Neural crest cell (in vitro differentiated cells): ENCODE data around the gene RIMBP2. TPM values are rescaled to one million over a fixed set of nuclear protein-coding genes. Genes with fewer than 3 reads are reported as not detected.

Experiments
- DNase-seq: peaks from one replicate; pipeline ENCODE4 v3.0.0; 2021; ENCODE audit warnings: low read depth, mixed read lengths, low spot score
- H3K27ac Mint-ChIP-seq: one replicate; pipeline ENCODE4 v1.8.0; 2021; ENCODE audit warnings: mild to moderate bottlenecking, mixed read lengths; ENCODE audit not compliant: unreplicated experiment
- H3K27me3 Mint-ChIP-seq: 2 replicates; pipeline ENCODE4 v1.8.0; 2021; ENCODE audit warnings: low read depth, mild to moderate bottlenecking, mixed read lengths
- H3K36me3 Mint-ChIP-seq: 2 replicates; pipeline ENCODE4 v1.8.0; 2021; ENCODE audit warnings: low read depth, mild to moderate bottlenecking, mixed read lengths
- H3K4me1 Mint-ChIP-seq: 2 replicates; pipeline ENCODE4 v1.8.0; 2021; ENCODE audit warnings: mixed read lengths
- H3K4me3 Mint-ChIP-seq: one replicate; pipeline ENCODE4 v1.8.0; 2021; ENCODE audit warnings: mild to moderate bottlenecking, mixed read lengths
- H3K9me3 Mint-ChIP-seq: 2 replicates; pipeline ENCODE4 v1.8.0; 2021; ENCODE audit warnings: mixed read lengths
- CTCF ChIP-seq: fragments of 200-600 bp; sonication (generic); conservative IDR thresholded peaks from 2 replicates; pipeline ENCODE4 v1.5.0; 2021; ENCODE audit warnings: antibody characterized with exemption, mild to moderate bottlenecking
- total RNA-seq: library from RNA; stranded (reverse); gene quantifications from 2 replicates; pipeline ENCODE4 v1.2.1, GENCODE V29; 2021

The RIMBP2 gene
- total RNA-seq, 1 donor from 2014 or later, result 5.9 TPM

GRCh38 chr12:130529781-130530180 is 186.3 kb downstream of the RIMBP2 start:
- H3K36me3 Mint-ChIP-seq, result no peaks in the 10 kb centered on the region

GRCh38 chr12:130527239-130527638 is 188.9 kb downstream of the RIMBP2 start:
- DNase-seq, result no peak
- no peak overlapping the region for H3K27ac Mint-ChIP-seq
- H3K4me1 Mint-ChIP-seq, result no peaks in the 10 kb centered on the region
- TF ChIP-seq CTCF, result no peak
- H3K9me3 Mint-ChIP-seq, result no peaks in the 10 kb centered on the region
- H3K36me3 Mint-ChIP-seq, result no peaks in the 10 kb centered on the region
- H3K4me3 Mint-ChIP-seq, result no peak overlapping the region
- H3K27me3 Mint-ChIP-seq, result peaks cover 58% of the 10 kb centered on the region

More at GRCh38 chr12:130529781-130530180, 186.3 kb downstream of the RIMBP2 start:
- Mint-ChIP-seq H3K27ac (no peak overlapping the region), H3K27me3 (peaks cover 49% of the 10 kb centered on the region), H3K4me1 (no peaks in the 10 kb centered on the region), H3K4me3 (no peak overlapping the region), H3K9me3 (peaks cover 3% of the 10 kb centered on the region)
- TF ChIP-seq CTCF, result no peak
- DNase-seq, result no peak

GRCh38 chr12:130526813-130527212 is 189.3 kb downstream of the RIMBP2 start:
- H3K27me3 Mint-ChIP-seq, result peaks cover 61% of the 10 kb centered on the region

GRCh38 chr12:130525384-130526172 is 190.5 kb downstream of the RIMBP2 start:
- TF ChIP-seq CTCF, result no peak
- peaks cover 5% of the 10 kb centered on the region for H3K4me1 Mint-ChIP-seq
- no peaks in the 10 kb centered on the region for H3K36me3 Mint-ChIP-seq
- DNase-seq, result no peak
- H3K27ac Mint-ChIP-seq, result no peak overlapping the region
- H3K27me3 Mint-ChIP-seq, result peaks cover 58% of the 10 kb centered on the region
- H3K9me3 Mint-ChIP-seq, result no peaks in the 10 kb centered on the region
- no peak overlapping the region for H3K4me3 Mint-ChIP-seq

More at GRCh38 chr12:130526813-130527212, 189.3 kb downstream of the RIMBP2 start:
- no peak overlapping the region for H3K4me3 Mint-ChIP-seq
- no peak overlapping the region for H3K27ac Mint-ChIP-seq
- no peaks in the 10 kb centered on the region for H3K9me3 Mint-ChIP-seq
- no peak for TF ChIP-seq CTCF
- DNase-seq, result peak; percentile 67
- H3K36me3 Mint-ChIP-seq, result no peaks in the 10 kb centered on the region
- peaks cover 2% of the 10 kb centered on the region for H3K4me1 Mint-ChIP-seq

- Mint-ChIP-seq H3K27me3 (peaks cover 53% of the 10 kb centered on the region), H3K9me3 (no peaks in the 10 kb centered on the region), H3K27ac (peak overlapping the region; percentile 1), H3K4me1 (peaks cover 5% of the 10 kb centered on the region), H3K4me3 (no peak overlapping the region), H3K36me3 (no peaks in the 10 kb centered on the region)
- TF ChIP-seq CTCF, result no peak
- DNase-seq, result no peak
These were observed 191.3 kb downstream of the RIMBP2 start for GRCh38 chr12:130524759-130525158.
